GM18502 (cell line): Measurements from ENCODE around the gene RCAN2.

ENCODE experiments used
- ATAC-seq: cut with Tn5 transposase; IDR thresholded peaks from one replicate; pipeline ENCODE4 v1.9.1; 2021; ENCODE audit warnings: mild to moderate bottlenecking; ENCODE audit not compliant: unreplicated experiment, poor library complexity

RCAN2 gene

DNA sequence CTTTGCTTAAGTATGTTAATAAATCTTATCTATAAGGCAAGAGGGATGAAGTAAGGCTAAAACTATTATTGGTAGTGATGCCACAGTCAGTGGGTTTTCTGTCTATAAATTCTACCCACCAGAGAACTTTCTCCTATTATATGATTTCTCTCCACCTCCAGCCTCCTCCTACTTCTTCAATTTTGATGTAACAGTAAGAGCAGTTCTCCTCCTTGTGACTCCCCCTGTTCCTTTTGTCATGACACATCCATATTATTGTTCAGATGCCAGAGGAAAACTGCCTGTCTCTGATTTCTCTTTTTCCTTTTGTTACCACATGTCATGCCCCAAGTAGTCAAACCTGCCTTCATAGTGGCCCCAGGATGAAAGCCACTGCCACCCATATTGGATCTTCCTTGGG, 9.1 kb upstream of the RCAN2 start:
- no peak for ATAC-seq

DNA sequence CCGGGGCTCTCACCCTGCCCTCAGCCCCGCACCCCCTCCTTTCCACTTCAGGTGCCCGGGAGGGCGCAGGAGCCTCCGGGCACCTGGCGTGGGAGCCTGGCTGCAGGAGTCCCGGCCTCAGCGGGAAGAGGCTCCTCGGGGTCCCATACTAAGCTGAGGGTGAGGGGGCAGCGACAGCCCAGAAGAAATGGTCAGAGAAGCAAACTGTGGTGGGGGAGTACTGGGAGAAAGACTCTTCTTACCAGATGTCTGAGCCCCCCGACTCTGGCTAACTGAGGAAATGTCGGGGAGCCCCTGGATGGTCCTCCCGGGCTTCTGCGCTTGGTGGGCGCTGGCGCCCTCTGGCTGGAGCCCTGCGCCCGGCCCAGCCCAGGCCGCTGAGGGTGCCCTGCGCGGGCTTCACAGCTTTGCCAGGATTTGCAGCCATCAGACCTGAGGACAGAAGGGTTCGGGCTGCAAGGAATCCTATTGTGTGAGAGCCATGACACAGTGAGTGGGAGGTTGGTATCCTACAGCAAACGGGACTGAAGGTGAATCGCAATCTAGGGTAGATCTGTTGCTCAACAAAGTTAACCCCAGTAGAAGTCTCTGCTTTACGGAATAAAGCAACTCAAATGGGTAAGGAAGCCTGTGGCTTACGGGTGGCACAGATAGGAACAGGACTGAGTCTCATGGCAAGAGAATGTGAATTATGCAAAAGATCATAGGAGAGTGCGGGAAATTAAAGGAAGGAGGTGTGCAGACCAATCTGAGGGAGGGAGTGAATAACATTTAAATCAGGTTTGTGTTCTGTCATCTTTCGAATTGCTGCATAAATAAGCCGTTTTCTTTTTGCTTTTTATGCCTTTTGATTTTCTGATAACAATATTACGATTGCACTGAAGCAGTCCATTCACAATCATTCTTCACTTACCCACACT, 639 bp upstream of the RCAN2 start:
- ATAC-seq, result peak; percentile 51

DNA sequence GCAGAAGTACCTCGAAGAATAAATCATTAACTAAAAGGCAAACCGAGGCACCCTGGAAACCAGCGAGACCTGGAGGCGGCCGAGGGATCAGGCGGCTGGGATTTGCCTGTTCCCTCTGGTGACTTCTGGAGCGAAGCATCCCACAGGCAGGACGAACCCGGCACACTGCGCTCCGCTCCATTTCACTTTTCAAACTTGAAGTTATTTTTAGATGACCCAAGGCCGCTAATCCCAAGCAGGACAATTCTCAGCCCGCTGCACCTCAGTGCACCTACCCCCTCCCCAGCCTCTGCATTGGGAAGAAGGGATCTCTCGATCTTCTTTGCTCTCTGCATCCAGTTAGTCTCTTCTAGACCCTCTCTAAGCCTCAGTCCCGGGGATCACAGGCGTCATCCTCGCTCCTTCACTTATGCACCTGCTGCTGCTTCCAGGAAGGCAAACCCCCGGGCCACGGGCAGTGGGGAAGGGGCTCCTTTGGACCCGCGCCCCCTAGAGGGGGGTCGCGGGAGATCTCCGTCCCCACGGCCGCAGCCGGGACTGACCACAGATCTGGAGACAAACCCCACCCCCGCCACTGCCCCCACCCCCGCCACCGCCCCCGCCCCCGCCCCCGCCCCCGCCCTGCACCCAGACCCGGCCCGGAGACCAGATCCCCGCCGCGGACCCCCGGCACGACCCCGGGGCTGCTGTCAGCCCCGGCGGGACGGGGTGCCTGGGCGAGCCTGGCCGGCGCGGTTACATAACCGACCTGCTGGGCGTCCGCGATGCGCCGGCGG, 636 bp downstream of the RCAN2 start:
- no peak for ATAC-seq

DNA sequence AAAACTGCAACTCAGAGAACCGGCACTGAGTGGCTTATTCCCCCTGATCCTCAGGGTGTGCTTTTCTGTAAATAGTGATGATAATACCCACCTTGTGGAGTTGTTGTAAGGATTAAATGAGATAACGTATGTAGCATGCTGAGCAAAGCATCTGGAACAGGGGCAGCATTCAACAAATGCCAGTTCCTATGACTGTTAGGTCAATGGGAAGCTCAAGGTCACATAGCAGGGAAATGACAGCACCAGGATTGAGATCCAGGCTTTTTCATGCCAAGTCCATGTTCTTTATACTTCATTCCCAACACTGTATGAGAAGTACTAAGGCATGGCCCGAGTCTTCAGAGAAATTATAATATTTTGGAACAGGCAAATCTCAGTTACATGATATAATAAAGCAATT, 5.1 kb downstream of the RCAN2 start:
- ATAC-seq, result no peak

DNA sequence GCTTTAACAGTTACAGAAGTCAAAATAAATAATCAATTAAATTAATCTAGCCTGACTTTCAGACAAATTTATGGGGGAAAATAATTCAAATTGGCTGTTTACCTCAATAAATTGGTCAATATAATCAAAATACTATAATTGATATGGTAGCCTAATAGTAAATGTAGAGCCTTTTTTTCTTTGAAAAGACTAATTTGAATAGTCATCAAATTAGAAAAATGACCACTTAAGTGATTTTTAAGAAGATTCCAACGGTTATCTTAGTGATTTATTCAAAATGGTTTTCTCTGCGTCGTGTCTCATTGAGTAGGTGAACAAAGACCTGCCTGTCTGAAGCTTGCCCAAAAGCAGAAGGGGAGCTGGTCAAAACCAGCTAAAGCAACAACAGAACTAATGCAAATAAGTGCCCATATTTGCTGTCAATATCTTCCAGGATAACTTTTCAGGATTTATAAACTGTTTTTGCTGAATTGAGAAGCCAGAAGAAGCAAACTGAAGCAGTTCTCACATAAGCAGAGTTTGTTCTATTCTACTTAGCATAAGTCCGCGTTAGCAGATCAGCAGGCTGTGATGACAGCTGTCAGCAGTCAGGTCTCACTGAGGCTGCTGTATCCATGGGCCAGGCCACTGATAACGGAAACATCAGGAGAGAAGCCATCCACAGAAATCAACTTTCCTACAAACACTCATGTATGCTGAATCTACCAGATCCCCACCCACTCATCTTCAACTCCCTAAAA, 7.0 kb downstream of the RCAN2 start:
- no peak for ATAC-seq

DNA sequence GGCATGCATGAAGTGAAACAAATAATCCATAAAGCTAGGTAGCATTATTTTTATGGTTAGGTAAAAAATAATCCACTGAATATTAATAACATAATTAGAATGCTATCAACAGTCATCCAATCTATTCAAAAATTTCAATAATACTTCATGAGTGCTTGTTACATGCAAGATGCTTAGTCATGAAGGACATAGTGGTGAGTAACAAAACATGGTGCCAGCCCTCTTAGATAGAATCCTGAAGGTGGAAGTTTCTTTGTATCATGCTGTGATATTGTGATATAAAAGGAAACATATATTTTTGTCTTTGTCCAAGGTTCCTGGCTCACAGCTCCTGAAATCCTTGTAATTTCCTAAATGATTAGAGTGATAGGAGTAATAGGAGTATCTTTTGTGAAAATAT, 14.9 kb downstream of the RCAN2 start:
- ATAC-seq, result no peak

DNA sequence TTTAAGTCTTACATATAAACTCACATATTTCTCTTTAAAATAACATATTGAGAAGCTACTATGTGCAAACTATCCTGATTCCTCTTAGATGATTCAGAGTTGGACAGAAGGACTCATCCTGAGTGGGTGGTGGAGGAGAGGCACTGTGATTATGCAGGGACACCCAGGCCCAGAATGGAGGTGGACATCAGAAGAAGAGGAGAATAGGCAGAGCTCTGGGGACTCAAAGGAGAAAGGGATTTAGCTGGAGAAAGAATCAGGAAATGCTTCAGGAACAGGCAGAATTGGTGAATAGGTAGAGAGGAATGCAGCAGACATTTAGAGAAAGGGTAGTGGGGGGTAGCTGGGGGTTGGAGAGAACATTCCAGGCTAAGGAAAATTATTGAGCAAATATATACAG, 17.4 kb downstream of the RCAN2 start:
- no peak for ATAC-seq

DNA sequence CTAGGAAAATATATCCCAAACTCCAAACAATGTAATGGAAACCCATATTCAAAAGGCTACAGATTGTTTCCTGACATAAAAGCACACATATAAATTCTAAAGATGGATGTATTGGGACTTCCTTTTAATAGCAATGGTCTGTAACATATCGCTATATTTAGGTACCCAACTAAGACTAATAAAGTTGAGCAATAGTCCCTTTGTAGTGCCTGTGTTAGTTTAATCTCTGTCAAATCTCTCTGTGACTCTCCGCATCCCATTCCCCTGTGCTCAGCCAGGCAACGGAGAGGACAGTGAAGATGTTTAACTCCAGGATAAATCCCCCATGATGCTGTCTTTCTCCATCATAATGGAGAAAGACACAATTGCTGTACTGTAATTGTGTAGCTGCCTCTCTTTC, 19.0 kb downstream of the RCAN2 start:
- ATAC-seq, result no peak

DNA sequence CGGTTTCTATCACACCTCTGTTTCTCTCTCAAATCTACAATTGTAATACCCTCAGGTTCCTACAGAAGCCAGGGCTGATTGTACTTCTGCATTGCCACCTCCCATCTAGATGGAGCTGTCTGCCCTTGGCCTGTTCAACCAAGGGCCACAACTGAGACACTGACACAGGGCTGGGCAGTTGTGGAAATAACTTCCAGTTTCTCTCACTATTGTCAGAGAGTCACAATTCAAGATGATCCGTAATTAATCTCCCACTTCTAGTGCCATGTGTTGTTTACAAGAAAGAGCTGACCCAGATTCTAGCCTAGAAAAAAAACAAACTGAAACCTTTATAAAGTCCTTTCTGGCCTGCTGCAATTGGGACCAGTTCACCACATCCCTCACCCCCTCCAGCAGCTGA, 22.2 kb downstream of the RCAN2 start:
- ATAC-seq, result no peak

DNA sequence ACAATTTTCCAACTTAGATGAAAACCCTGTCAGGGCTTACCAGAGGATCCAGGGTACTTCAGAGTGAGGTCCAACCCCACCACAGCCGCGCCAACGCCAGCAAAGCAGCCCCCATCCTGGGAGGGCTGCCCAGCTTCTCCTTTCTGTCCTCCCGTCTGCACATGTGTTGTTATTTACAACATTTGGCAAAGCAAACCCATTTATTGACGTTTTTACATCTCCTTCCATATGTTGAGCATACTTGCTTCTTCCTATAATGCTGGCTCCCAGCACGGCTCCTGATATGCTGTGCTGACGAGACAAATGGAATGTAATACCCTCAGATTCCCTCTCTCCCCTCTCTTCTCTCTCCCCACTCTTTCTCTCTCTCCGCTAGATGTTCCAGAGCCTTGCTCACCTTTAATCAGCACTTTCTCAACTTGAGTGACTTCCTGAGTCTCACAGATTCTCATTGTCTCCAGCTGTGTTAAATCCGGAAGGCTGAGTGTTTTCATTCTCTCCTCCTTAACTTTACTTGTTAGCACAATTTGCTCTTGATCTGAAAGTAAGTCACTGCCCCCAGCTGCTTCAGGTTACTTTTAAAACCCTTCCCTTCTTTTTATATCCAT, 22.7 kb downstream of the RCAN2 start:
- no peak for ATAC-seq

DNA sequence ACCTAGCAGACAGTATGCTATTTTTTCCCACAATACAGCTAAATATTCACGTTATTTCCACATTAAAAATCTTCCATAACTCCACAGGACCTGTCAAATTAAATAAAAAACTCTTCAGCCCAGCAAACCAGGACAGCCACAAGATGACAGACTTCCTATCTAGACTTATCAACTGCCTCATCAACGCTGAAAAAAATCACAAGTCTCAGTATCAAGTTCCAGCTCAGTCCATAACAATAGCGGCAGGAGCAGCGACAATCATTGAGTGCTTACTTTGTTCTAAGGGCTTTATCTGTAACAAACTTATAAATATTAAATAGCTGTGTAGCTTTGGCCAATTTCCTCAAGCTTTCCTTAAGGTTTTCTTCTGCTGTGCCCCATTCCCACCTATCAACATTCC, 24.7 kb downstream of the RCAN2 start:
- ATAC-seq, result no peak

DNA sequence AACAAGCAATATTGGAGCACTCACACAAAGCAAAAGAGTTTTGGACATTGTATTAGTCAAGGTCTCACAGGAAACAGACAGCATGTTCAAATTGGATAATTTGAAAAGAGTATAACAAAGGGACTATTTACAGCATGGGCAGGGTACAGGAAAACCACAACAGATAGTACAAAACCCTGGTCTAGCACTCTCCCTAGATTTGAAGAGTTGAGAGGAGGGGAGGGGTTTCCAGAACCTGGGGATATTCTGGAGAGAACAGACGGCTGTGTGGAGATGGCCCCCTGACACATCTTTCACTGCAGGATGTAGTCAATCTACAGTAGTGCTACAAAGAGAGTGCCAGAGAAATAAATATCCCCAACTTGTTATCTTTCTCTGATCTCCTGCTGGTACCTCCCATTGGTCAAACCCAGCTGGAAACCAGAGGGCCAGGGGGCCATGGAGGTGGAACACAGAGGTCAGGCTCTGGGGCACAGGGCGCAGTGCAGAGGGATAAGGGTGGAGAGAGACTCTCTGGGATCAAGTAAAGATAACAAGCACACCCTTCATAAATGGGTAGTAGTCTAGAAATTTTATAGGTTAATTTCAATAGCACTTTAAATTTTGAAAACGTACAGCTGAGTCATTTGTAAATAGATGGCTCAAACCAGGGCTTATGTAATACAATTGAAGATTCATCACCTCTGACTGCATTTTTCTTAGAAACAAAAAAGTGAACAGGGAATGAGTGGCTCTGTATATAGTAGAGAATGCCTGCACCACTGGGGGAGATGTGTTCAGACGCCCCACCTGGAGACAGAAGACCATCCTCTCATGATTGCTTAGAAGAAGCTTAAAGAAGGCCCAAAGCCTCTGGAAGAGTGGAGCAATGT, 25.7 kb downstream of the RCAN2 start:
- ATAC-seq, result no peak

DNA sequence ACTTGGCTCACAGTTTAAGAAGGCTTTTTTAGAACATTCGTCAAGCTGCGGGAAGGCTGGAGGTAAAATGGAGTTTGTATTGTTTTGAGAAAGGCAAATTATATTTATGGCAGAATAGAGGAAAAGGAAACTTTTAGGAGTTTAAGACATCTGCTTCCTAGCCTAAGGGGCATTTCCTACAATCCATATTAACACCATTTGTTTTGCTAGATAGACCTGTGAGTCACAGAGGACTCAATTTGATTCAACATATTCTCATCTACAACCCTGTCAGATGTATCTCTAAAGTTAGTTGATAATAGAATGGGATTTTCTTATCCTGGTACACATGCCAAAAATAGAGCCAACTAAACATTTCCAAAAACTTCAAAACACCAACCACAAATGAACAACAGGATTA, 35.0 kb downstream of the RCAN2 start:
- no peak for ATAC-seq

DNA sequence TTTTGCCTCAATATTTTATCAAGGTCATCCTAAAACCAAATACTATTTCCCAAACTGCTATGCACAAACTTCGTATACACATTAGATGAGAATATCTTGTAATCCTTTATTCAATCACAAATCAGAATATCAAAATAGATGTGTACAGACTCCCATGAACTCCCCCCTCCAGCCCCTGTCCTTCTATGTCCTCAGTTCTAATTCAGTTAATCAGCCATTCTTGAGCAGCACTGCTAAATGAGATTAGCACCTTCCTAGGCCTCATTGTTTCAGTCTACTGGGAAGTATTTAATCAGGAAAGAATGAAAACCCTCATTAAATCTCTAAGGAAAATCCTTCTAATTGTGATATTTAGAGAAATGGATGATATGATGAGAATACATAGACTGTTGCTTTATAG, 36.6 kb downstream of the RCAN2 start:
- no peak for ATAC-seq

DNA sequence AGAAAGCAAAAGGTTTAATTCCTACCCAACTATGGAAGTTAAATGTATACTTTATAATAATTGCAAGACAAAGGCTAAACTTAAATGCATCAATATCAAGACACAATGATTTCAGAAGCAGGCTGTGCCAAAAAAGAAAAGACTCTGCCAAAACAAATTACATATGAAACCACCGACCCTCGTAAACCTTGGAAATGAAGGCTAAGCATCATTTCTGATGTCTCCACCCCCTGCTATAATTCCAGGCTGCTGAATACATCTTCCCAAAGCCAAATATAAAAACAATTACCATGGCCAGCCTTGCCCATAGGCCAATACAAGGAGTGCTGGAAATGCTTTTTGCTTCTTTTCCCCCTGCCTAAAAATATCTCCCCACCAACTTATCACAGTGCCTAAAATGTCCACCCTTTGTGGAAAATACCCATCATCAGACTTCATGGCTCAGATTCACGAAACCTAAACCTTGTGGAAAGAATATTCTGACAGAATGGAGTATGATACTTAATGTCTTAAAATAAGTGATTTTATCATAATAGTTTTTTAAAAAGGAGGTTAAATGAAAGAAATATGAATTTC, 37.4 kb downstream of the RCAN2 start:
- no peak for ATAC-seq

DNA sequence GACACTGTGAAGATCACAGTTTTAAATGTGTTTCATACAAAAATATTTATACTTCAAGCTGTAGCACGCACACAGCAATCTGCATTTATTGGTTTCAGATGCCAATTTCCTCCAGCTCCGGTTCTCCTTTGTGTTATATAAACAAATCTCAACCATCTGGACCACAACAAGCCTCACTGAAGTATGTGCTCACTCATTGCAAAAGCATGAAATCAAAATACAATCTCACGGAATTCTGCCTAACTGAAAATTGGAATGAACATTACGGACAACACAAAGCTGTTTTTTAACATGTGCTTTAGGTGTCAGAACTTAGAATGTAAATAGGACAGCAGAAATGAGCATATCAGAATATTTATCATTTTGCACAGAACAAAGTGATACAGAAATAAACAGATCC, 38.0 kb downstream of the RCAN2 start:
- no peak for ATAC-seq

DNA sequence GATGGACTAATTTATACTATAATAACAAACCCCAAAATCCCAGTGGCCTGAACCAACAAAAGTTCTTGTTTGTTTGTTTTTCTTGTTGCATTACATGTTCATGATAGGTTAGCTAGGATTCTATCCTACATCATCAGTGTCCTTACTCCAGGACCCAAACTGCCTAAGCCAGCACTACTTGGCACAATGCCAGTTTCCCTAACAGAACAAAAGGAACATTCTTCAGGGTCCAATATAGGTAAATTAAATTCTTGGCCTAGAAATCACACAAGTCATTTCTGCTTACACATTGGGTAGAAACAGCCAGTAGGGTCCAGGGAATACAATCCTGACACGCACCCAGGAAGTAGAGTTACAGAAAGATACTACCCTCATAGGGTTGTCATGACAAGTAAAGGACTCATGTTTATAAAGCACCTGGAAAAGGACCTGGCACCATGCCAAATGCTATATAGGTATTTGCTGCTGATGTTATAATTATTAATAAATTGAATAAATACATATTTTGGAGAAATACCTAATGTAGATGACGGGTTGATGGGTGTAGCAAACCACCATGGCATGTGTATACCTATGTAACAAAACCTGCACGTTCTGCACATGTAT, 38.8 kb downstream of the RCAN2 start:
- ATAC-seq, result no peak

DNA sequence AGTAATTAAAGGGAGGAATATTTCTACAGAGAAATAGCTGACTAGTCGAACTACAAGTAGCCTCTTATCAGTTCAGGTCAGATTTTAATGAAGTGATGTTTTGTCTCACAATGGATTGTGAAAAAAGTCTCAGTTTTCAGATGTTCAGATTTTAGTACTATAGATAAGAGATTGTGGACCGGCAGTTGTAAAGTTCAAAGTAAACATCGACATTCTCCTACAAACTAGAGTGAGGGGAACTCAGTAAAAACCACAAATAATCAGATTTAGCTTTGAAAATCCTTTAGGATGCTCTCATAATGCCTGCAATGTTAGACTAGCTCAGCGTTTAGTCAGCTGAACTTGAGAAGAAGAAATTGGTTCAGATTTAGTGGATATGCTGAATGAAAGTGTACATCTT, 39.9 kb downstream of the RCAN2 start:
- ATAC-seq, result no peak
